Parathyroid adenoma (tissue), 2 donors: ENCODE measurements around the gene HAND2.

ENCODE experiments used
- H2AFZ ChIP-seq: fragments of 300-600 bp; sonication (generic); one replicate; pipeline ENCODE4 v1.7.0; 2017; ENCODE audit warnings: antibody characterized with exemption, mild to moderate bottlenecking
- H3K27ac ChIP-seq: fragments of 300-600 bp; sonication (generic); one replicate; pipeline ENCODE4 v1.7.0; 2017
- H3K27me3 ChIP-seq: fragments of 300-600 bp; sonication (generic); one replicate; pipeline ENCODE4 v1.7.0; 2017; ENCODE audit warnings: low read length; ENCODE audit not compliant: control insufficient read depth, insufficient read depth
- H3K36me3 ChIP-seq: fragments of 300-600 bp; sonication (generic); one replicate; pipeline ENCODE4 v1.7.0; 2017; ENCODE audit warnings: low read length; ENCODE audit not compliant: control insufficient read depth, insufficient read depth
- H3K4me1 ChIP-seq: fragments of 300-600 bp; sonication (generic); one replicate; pipeline ENCODE4 v1.7.0; 2017; ENCODE audit warnings: control low read depth
- H3K4me2 ChIP-seq: fragments of 300-600 bp; sonication (generic); one replicate; pipeline ENCODE4 v1.7.0; 2017; ENCODE audit warnings: low read length
- H3K4me3 ChIP-seq: fragments of 300-600 bp; sonication (generic); one replicate; pipeline ENCODE4 v1.7.0; 2017; ENCODE audit warnings: low read depth, low read length
- H3K79me2 ChIP-seq: fragments of 300-600 bp; sonication (generic); one replicate; pipeline ENCODE4 v1.7.0; 2017; ENCODE audit warnings: control low read depth
- H3K9ac ChIP-seq: fragments of 300-600 bp; sonication (generic); one replicate; pipeline ENCODE4 v1.7.0; 2017; ENCODE audit warnings: mild to moderate bottlenecking
- H3K9me3 ChIP-seq: fragments of 300-600 bp; sonication (generic); one replicate; pipeline ENCODE4 v1.7.0; 2017; ENCODE audit warnings: low read length; ENCODE audit not compliant: control insufficient read depth
- TF ChIP-seq, protein P1 (sequence below): fragments of 300-600 bp; sonication (generic); IDR thresholded peaks from one replicate; pipeline ENCODE4 v1.7.0; 2017; ENCODE audit warnings: antibody characterized with exemption, mild to moderate bottlenecking
- donor health status: primary hyperparathyroidism.

Gene HAND2

DNA sequence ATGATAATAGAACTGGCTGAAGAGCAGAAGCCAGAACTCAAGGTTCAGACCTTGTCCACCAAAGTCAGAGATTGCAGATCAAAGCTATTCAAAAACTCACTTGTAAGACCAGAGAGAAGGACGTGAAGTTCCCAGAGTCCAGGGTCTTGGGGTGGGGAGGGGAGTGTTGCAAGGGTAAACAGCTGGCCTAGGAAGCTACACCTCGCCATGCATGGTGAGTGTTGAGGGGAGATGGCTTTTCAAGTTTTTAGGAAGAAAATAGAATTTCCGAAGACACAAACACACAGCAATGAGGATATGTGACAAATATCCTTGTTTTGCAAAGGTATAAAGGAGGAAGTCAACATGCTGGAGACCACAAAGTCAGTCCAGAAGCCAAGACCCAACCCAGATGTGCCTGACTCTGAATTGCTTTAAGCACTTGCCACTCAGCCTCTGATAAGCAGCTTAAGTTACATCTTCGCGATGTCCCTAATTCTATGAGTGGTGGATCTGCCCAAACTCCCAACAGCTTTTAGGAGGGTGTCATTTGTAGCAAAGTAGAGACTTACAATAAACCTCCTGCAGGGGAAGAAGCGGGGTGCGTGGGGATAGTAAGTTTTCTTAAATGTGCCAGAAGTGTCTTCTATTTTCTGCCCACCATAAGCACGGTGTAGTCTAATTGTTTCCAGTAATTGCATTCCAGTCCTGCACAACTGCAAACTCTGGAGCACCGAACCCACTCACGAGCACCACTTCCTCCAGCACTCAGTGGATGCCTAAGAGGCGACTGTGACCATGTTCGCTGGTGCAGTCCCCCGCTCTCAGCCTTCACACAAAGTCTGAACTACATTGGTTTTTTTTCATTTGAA, 26.5 kb downstream of the HAND2 start:
- H3K4me2 ChIP-seq, result no peak overlapping the region
- H3K27ac ChIP-seq, result no peak overlapping the region
- no peaks in the 10 kb centered on the region for H3K36me3 ChIP-seq
- TF ChIP-seq, protein P1, sequence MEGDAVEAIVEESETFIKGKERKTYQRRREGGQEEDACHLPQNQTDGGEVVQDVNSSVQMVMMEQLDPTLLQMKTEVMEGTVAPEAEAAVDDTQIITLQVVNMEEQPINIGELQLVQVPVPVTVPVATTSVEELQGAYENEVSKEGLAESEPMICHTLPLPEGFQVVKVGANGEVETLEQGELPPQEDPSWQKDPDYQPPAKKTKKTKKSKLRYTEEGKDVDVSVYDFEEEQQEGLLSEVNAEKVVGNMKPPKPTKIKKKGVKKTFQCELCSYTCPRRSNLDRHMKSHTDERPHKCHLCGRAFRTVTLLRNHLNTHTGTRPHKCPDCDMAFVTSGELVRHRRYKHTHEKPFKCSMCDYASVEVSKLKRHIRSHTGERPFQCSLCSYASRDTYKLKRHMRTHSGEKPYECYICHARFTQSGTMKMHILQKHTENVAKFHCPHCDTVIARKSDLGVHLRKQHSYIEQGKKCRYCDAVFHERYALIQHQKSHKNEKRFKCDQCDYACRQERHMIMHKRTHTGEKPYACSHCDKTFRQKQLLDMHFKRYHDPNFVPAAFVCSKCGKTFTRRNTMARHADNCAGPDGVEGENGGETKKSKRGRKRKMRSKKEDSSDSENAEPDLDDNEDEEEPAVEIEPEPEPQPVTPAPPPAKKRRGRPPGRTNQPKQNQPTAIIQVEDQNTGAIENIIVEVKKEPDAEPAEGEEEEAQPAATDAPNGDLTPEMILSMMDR, result no peak
- H3K4me3 ChIP-seq, result no peak overlapping the region
- no peak overlapping the region for H3K9ac ChIP-seq
- no peaks in the 10 kb centered on the region for H3K9me3 ChIP-seq
- no peaks in the 10 kb centered on the region for H3K4me1 ChIP-seq
- no peaks in the 10 kb centered on the region for H3K79me2 ChIP-seq
- no peak overlapping the region for H2AFZ ChIP-seq
- H3K27me3 ChIP-seq, result peaks cover 8% of the 10 kb centered on the region

DNA sequence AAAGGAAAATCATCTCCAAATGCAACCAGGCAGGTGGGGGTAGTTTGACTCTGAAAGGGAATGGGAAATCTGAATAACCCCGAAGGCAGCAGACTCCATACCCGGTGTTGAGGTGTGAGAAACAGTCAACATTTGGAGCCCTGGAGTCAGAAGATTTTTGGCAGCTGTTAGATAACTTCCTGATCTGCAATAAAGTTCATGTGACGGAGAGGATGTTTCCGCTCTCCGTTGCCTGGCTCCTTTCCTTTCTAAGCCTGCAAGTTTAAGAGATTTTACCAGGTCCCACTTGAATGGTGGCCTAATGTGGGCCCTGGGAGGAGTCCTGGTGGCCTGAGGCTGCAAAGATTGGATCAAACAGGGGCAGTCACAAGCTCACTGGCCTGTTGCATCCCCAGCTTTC, 27.7 kb downstream of the HAND2 start:
- TF ChIP-seq, protein P1, result no peak
- H3K27ac ChIP-seq, result no peak overlapping the region
- H3K4me2 ChIP-seq, result no peak overlapping the region
- H3K9me3 ChIP-seq, result no peaks in the 10 kb centered on the region
- no peak overlapping the region for H2AFZ ChIP-seq
- no peaks in the 10 kb centered on the region for H3K79me2 ChIP-seq
- no peaks in the 10 kb centered on the region for H3K36me3 ChIP-seq
- no peaks in the 10 kb centered on the region for H3K4me1 ChIP-seq
- H3K27me3 ChIP-seq, result peaks cover 4% of the 10 kb centered on the region
- H3K9ac ChIP-seq, result no peak overlapping the region
- no peak overlapping the region for H3K4me3 ChIP-seq

- Histone ChIP-seq H3K9ac (no peak overlapping the region), H3K4me3 (no peak overlapping the region), H3K27ac (no peak overlapping the region), H3K9me3 (no peaks in the 10 kb centered on the region), H2AFZ (no peak overlapping the region), H3K27me3 (peaks cover under 1% of the 10 kb centered on the region), H3K4me2 (no peak overlapping the region), H3K4me1 (no peaks in the 10 kb centered on the region), H3K36me3 (no peaks in the 10 kb centered on the region), H3K79me2 (no peaks in the 10 kb centered on the region)
- TF ChIP-seq, protein P1, result no peak
Observed at GRCh38 chr4:173501592-173502150, 28.4 kb downstream of the HAND2 start.

- no peak overlapping the region for H3K9ac ChIP-seq
- peak overlapping the region; percentile 46 for H3K4me3 ChIP-seq
- H3K27me3 ChIP-seq, result no peaks in the 10 kb centered on the region
- TF ChIP-seq, protein P1, result no peak
- H3K27ac ChIP-seq, result no peak overlapping the region
- no peaks in the 10 kb centered on the region for H3K4me1 ChIP-seq
- H3K4me2 ChIP-seq, result peak overlapping the region; percentile 63
- no peaks in the 10 kb centered on the region for H3K36me3 ChIP-seq
- H2AFZ ChIP-seq, result peak overlapping the region; percentile 62
- no peaks in the 10 kb centered on the region for H3K9me3 ChIP-seq
- H3K79me2 ChIP-seq, result no peaks in the 10 kb centered on the region
Observed at GRCh38 chr4:173500841-173501591, 29.0 kb downstream of the HAND2 start.
